ENCODE measurements around the gene RPN2. TPM values are rescaled to one million over a fixed set of nuclear protein-coding genes. Genes with fewer than 3 reads are reported as not detected.

RPN2 gene
- total and polyA plus RNA-seq, 2 of the 13 experiments (the other 11 are each of a cell fraction or from before 2014, with no cell fraction given) = 587 to 1,818 TPM

GRCh38 chr20:37133952-37134351 is 45.2 kb upstream of the RPN2 start (continued):
- TF ChIP-seq, protein P1, sequence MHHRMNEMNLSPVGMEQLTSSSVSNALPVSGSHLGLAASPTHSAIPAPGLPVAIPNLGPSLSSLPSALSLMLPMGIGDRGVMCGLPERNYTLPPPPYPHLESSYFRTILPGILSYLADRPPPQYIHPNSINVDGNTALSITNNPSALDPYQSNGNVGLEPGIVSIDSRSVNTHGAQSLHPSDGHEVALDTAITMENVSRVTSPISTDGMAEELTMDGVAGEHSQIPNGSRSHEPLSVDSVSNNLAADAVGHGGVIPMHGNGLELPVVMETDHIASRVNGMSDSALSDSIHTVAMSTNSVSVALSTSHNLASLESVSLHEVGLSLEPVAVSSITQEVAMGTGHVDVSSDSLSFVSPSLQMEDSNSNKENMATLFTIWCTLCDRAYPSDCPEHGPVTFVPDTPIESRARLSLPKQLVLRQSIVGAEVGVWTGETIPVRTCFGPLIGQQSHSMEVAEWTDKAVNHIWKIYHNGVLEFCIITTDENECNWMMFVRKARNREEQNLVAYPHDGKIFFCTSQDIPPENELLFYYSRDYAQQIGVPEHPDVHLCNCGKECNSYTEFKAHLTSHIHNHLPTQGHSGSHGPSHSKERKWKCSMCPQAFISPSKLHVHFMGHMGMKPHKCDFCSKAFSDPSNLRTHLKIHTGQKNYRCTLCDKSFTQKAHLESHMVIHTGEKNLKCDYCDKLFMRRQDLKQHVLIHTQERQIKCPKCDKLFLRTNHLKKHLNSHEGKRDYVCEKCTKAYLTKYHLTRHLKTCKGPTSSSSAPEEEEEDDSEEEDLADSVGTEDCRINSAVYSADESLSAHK (CRISPR knock-in tag; IDR thresholded peaks at IDR 0.05; ENCODE audit: borderline replicate concordance) = no peak
- TF ChIP-seq DBP (CRISPR knock-in tag; IDR thresholded peaks at IDR 0.05; ENCODE audit: not compliant biosample characterization) (no peak), SMARCE1 (IDR thresholded peaks at IDR 0.05; ENCODE audit: borderline replicate concordance) (no peak), ZNF234 (CRISPR knock-in tag; conservative IDR thresholded peaks at IDR 0.05) (no peak), ZBTB21 (CRISPR knock-in tag; IDR thresholded peaks at IDR 0.05) (no peak), ZKSCAN8 (CRISPR knock-in tag; IDR thresholded peaks at IDR 0.05; ENCODE audit: borderline replicate concordance) (no peak), RXRA (CRISPR knock-in tag; IDR thresholded peaks at IDR 0.05) (no peak), HMGA1 (CRISPR knock-in tag; conservative IDR thresholded peaks at IDR 0.05) (no peak), PRMT3 (CRISPR knock-in tag; IDR thresholded peaks at IDR 0.05; ENCODE audit: borderline replicate concordance, low read depth) (no peak)

DNA sequence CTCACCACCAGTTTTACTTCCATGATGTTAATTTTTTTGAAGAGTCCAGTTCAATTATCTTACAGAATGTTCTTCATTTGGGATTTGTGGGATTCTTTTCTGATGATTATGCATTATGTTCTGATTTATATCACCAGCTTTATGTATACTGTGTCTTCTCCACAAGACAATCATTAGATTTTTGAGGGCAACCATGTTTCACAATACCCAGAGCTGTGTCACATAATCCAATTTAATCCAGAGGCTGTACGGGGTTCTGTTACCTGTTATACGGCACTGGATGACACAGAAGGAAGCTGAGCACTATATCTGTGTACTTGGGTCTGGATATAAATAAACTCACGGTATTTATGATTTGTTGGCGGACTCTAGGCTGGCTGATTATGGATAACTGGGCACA is 41.6 kb upstream of the RPN2 start:
- WGBS (ENCODE audit: low lambda C conversion rate) = 95% methylated on average over 4 of the region's 4 CpGs
- no peaks in the 10 kb centered on the region for H3K4me1 ChIP-seq (ENCODE audit: insufficient read depth, low read length)
- no peaks in the 10 kb centered on the region for H3K36me3 ChIP-seq (replicated peaks in 1 of 2; ENCODE audit: control insufficient read depth in 1 of 2, insufficient read depth in 2 of 2, low read length in 2 of 2)
- H3K4me2 ChIP-seq (ENCODE audit: low read depth, low read length) = no peak overlapping the region
- no peak overlapping the region for H3K4me3 ChIP-seq (replicated peaks in 1 of 3; ENCODE audit: insufficient read depth in 1 of 3, low read depth in 2 of 3, low read length in 3 of 3)
- no peaks in the 10 kb centered on the region for H3K79me2 ChIP-seq (ENCODE audit: insufficient read depth, low read length)
- intact Hi-C loops (cut with micrococcal nuclease; ENCODE audit: unreplicated experiment) (no loop called here), in situ Hi-C loops (cut with HindIII; ENCODE audit: extremely low pct_ligation_motif_present, low pct_unique_long_range_greater_than_20kb) (no loop called here)
- no peak overlapping the region for H3K9ac ChIP-seq (ENCODE audit: insufficient read depth, low read depth, low read length)
- DNase-seq (ENCODE audit: low spot score) = no peak
- ChIA-PET CTCF (ENCODE audit: low intra/inter-chr PET ratio, low total read pairs) (no interaction called here), POLR2A (interaction anchor here (0.6 kb wide), 1 partner anchor 34 kb away, joined by 3 read pairs; no protein-coding TSS in a partner anchor)
- no peaks in the 10 kb centered on the region for H4K20me1 ChIP-seq (ENCODE audit: insufficient read depth, low read length)
- no peak for FAIRE-seq
- no TSS peak for BruUV-seq (replicated peaks)
- no peak overlapping the region for H2AFZ ChIP-seq (ENCODE audit: low read length)
- no peak overlapping the region for H3K27ac ChIP-seq (ENCODE audit: extremely low read length, insufficient read depth, low read length)
- H3K9me3 ChIP-seq (ENCODE audit: low read length) = no peaks in the 10 kb centered on the region
- H3K27me3 ChIP-seq (ENCODE audit: control insufficient read depth in 1 of 2, insufficient read depth in 2 of 2, low read length in 2 of 2) = no peaks in the 10 kb centered on the region
- ATAC-seq = no peak
- TF ChIP-seq, protein P2, sequence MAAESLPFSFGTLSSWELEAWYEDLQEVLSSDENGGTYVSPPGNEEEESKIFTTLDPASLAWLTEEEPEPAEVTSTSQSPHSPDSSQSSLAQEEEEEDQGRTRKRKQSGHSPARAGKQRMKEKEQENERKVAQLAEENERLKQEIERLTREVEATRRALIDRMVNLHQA (CRISPR knock-in tag; IDR thresholded peaks at IDR 0.05) = no peak
- TF ChIP-seq, protein P3, sequence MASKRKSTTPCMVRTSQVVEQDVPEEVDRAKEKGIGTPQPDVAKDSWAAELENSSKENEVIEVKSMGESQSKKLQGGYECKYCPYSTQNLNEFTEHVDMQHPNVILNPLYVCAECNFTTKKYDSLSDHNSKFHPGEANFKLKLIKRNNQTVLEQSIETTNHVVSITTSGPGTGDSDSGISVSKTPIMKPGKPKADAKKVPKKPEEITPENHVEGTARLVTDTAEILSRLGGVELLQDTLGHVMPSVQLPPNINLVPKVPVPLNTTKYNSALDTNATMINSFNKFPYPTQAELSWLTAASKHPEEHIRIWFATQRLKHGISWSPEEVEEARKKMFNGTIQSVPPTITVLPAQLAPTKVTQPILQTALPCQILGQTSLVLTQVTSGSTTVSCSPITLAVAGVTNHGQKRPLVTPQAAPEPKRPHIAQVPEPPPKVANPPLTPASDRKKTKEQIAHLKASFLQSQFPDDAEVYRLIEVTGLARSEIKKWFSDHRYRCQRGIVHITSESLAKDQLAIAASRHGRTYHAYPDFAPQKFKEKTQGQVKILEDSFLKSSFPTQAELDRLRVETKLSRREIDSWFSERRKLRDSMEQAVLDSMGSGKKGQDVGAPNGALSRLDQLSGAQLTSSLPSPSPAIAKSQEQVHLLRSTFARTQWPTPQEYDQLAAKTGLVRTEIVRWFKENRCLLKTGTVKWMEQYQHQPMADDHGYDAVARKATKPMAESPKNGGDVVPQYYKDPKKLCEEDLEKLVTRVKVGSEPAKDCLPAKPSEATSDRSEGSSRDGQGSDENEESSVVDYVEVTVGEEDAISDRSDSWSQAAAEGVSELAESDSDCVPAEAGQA (IDR thresholded peaks at IDR 0.05; ENCODE audit: low read depth) = no peak
- TF ChIP-seq, protein P3 (CRISPR knock-in tag; IDR thresholded peaks at IDR 0.05; ENCODE audit: borderline replicate concordance) = no peak
- no peak for TF ChIP-seq HNF4A (CRISPR knock-in tag; IDR thresholded peaks at IDR 0.05)

Measured in HepG2 (cell line).